HepG2 (cell line): ENCODE data around the gene ESRRG. TPM values are rescaled to one million over a fixed set of nuclear protein-coding genes. Genes with fewer than 3 reads are reported as not detected.

ENCODE experiments used
- ATAC-seq: fragments of 200-7000 bp; cut with Tn5 transposase; 3 replicates; pipeline ENCODE4 v1.9.1; 2020; ENCODE audit warnings: mild to moderate bottlenecking, moderate library complexity
- BruUV-seq: library from RNA; stranded (reverse); fragments of 400-500 nt; replicated peaks from 2 replicates; lab custom pipeline; 2021; lab: Mats Ljungman, UMichigan
- CTCF ChIA-PET: fragments of 300-600 bp; formaldehyde crosslinking; extraction: SDS; loops from one replicate; lab custom pipeline; 2021; ENCODE audit warnings: low total read pairs, inconsistent platforms, low intra/inter-chr PET ratio; lab: Yijun Ruan, JAX
- POLR2A ChIA-PET: fragments of 350-600 bp; sonication (Branson Sonifier 250); formaldehyde crosslinking; loops from one replicate; lab custom pipeline; 2020; ENCODE audit warnings: antibody characterized with exemption, inconsistent platforms; lab: Yijun Ruan, JAX
- DNase-seq: peaks from one replicate; pipeline ENCODE4 v3.0.0-alpha.2; 2015; ENCODE audit warnings: low spot score
- FAIRE-seq: peaks from 3 replicates; lab custom pipeline; 2011; peaks lifted over from hg19 to GRCh38; lab: Jason Lieb, UNC
- H2AFZ ChIP-seq: one replicate; pipeline ENCODE4 v1.6.1; 2011; ENCODE audit warnings: low read length, inconsistent platforms
- H3K27ac ChIP-seq: fragments of 300-600 bp; 3 replicates; pipeline ENCODE4 v1.8.0; 2011; ENCODE audit warnings: mixed run types, mild to moderate bottlenecking, mixed read lengths, low read length, inconsistent platforms; ENCODE audit not compliant: insufficient read depth; ENCODE audit errors: extremely low read length
- H3K27me3 ChIP-seq, 2 experiments: fragments of 200-600 bp in 1 of 2; 2 replicates in 1 of 2; 3 replicates in 1 of 2; pipeline versions ENCODE4 v1.6.0 to v1.8.0; 2011; ENCODE audit warnings: low read length in 2 of 2, mild to moderate bottlenecking in 2 of 2, moderate library complexity in 2 of 2, inconsistent platforms in 1 of 2; ENCODE audit not compliant: insufficient read depth in 2 of 2, control insufficient read depth in 1 of 2
- H3K36me3 ChIP-seq, 2 experiments: fragments of 200-600 bp in 1 of 2; replicated peaks in 1 of 2; 2 replicates in 1 of 2; 3 replicates in 1 of 2; pipeline versions ENCODE4 v1.5.1 to v1.8.0; 2011; ENCODE audit warnings: low read length in 2 of 2, inconsistent platforms in 1 of 2; ENCODE audit not compliant: insufficient read depth in 2 of 2, control insufficient read depth in 1 of 2
- H3K4me1 ChIP-seq: 2 replicates; pipeline ENCODE4 v1.5.1; 2012; ENCODE audit warnings: low read length, inconsistent platforms; ENCODE audit not compliant: insufficient read depth
- H3K4me2 ChIP-seq: 2 replicates; pipeline ENCODE4 v1.6.0; 2011; ENCODE audit warnings: low read depth, low read length, inconsistent platforms
- H3K4me3 ChIP-seq, 3 experiments: fragments of 200-600 bp in 1 of 3; sonication (generic), shearing (Covaris generic) in 1 of 3; replicated peaks in 1 of 3; 2 replicates each; pipeline ENCODE4 v1.5.1; 2011 to 2016; ENCODE audit warnings: low read length in 3 of 3, inconsistent platforms in 2 of 3, low read depth in 2 of 3, mild to moderate bottlenecking in 2 of 3, control low read depth in 1 of 3, mixed read lengths in 1 of 3; ENCODE audit not compliant: insufficient read depth in 1 of 3
- H3K79me2 ChIP-seq: one replicate; pipeline ENCODE4 v1.6.1; 2011; ENCODE audit warnings: low read length, inconsistent platforms; ENCODE audit not compliant: insufficient read depth
- H3K9ac ChIP-seq: 2 replicates; pipeline ENCODE4 v1.6.0; 2011; ENCODE audit warnings: mild to moderate bottlenecking, low read depth, low read length, inconsistent platforms; ENCODE audit not compliant: insufficient read depth
- H3K9me3 ChIP-seq: 2 replicates; pipeline ENCODE4 v1.5.1; 2012; ENCODE audit warnings: mild to moderate bottlenecking, low read length
- H4K20me1 ChIP-seq: 2 replicates; pipeline ENCODE4 v1.6.0; 2011; ENCODE audit warnings: inconsistent platforms, mild to moderate bottlenecking, low read length, moderate library complexity; ENCODE audit not compliant: insufficient read depth
- CBX5 ChIP-seq: sonication (generic); formaldehyde crosslinking; IDR thresholded peaks from 2 replicates; pipeline ENCODE4 v1.4.0; 2020; ENCODE audit warnings: missing genetic modification reagents, borderline replicate concordance
- PRMT3 ChIP-seq: sonication (generic); formaldehyde crosslinking; IDR thresholded peaks from 2 replicates; pipeline ENCODE4 v1.8.1; 2022; ENCODE audit warnings: low read depth, mild to moderate bottlenecking, moderate library complexity, missing genetic modification reagents, borderline replicate concordance
- ZNF615 ChIP-seq: sonication (generic); formaldehyde crosslinking; IDR thresholded peaks from 2 replicates; pipeline ENCODE4 v1.5.0; 2020; ENCODE audit warnings: mild to moderate bottlenecking, missing genetic modification reagents, borderline replicate concordance
- WGBS: methylation state at CpG from one replicate; pipeline ENCODE4 v1.1.6; 2017; ENCODE audit warnings: low lambda C conversion rate; 5-methylcytosine and 5-hydroxymethylcytosine counted together
- in situ Hi-C: cut with HindIII; loops from 2 replicates; pipeline ENCODE4 v1.10.0; 2017; ENCODE audit warnings: low pct_unique_long_range_greater_than_20kb; ENCODE audit not compliant: extremely low pct_ligation_motif_present
- intact Hi-C: fragments of 100-400 bp; cut with micrococcal nuclease; formaldehyde crosslinking; loops from one replicate; pipeline ENCODE4 v1.10.0; 2022; ENCODE audit not compliant: unreplicated experiment
- polyA plus RNA-seq, 8 experiments: library from polyadenylated mRNA; depleted of rRNA in 3 of 8; stranded (reverse) in 7 of 8; unstranded in 1 of 8; fragments of >200 nt; fragmentation: Illumina TruSeq in 4 of 8; extraction: Trizol in 4 of 8; gene quantifications; 2 replicates each; pipeline versions ENCODE4 v1.2.1 to v1.2.3, GENCODE V29; 2011 to 2016; ENCODE audit warnings: low read depth in 4 of 8, missing spikeins in 1 of 8, mixed read lengths in 1 of 8; ENCODE audit not compliant: insufficient read depth in 1 of 8
- total RNA-seq, 5 experiments: library from RNA; depleted of rRNA; stranded (reverse); fragments of >200 nt; fragmentation: Illumina TruSeq; extraction: Trizol; gene quantifications; 2 replicates each; pipeline ENCODE4 v1.2.3, GENCODE V29; 2016; ENCODE audit warnings: low read depth in 1 of 5
- TF ChIP-seq, protein P1 (sequence below): sonication (generic); formaldehyde crosslinking; IDR thresholded peaks from 2 replicates; pipeline ENCODE4; 2020; ENCODE audit warnings: missing genetic modification reagents, mild to moderate bottlenecking, borderline replicate concordance
- TF ChIP-seq, protein P2 (sequence below): sonication (generic); formaldehyde crosslinking; IDR thresholded peaks from 2 replicates; pipeline ENCODE4 v1.4.0; 2020; ENCODE audit warnings: low read depth, missing genetic modification reagents
- TF ChIP-seq, protein P3 (sequence below), 2 experiments: IDR thresholded peaks; 2 replicates each; pipeline ENCODE4 v1.6.1; 2011 to 2012; ENCODE audit warnings: low read length in 2 of 2, borderline replicate concordance in 1 of 2, low read depth in 1 of 2, mild to moderate bottlenecking in 1 of 2, moderate library complexity in 1 of 2

ESRRG gene
- total and polyA plus RNA-seq, 2 of the 13 experiments (the other 11 are each of a cell fraction or from before 2014, with no cell fraction given) = not detected

DNA sequence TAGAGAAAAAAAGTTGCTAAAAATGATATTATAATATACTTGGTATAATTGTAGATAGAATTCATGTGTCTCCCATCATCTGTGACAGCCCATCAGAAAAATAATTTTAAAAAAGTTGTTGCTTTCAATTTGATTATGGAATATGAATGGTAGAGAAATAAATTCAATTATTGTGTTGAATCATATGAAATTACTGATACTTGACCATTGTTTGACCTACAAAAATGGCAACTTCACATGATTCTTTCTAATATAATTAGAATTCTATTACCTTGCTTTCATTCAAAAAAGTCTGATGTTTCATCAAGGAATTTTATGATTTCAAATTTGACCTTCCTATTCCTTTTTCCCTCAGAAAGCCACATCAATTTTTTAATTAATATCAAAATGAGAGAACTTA, 11.5 kb downstream of the ESRRG start (continued):
- TF ChIP-seq, protein P1, sequence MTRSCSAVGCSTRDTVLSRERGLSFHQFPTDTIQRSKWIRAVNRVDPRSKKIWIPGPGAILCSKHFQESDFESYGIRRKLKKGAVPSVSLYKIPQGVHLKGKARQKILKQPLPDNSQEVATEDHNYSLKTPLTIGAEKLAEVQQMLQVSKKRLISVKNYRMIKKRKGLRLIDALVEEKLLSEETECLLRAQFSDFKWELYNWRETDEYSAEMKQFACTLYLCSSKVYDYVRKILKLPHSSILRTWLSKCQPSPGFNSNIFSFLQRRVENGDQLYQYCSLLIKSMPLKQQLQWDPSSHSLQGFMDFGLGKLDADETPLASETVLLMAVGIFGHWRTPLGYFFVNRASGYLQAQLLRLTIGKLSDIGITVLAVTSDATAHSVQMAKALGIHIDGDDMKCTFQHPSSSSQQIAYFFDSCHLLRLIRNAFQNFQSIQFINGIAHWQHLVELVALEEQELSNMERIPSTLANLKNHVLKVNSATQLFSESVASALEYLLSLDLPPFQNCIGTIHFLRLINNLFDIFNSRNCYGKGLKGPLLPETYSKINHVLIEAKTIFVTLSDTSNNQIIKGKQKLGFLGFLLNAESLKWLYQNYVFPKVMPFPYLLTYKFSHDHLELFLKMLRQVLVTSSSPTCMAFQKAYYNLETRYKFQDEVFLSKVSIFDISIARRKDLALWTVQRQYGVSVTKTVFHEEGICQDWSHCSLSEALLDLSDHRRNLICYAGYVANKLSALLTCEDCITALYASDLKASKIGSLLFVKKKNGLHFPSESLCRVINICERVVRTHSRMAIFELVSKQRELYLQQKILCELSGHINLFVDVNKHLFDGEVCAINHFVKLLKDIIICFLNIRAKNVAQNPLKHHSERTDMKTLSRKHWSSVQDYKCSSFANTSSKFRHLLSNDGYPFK = no peak
- TF ChIP-seq PRMT3 (CRISPR knock-in tag) (no peak), ZNF615 (CRISPR knock-in tag) (no peak)

DNA sequence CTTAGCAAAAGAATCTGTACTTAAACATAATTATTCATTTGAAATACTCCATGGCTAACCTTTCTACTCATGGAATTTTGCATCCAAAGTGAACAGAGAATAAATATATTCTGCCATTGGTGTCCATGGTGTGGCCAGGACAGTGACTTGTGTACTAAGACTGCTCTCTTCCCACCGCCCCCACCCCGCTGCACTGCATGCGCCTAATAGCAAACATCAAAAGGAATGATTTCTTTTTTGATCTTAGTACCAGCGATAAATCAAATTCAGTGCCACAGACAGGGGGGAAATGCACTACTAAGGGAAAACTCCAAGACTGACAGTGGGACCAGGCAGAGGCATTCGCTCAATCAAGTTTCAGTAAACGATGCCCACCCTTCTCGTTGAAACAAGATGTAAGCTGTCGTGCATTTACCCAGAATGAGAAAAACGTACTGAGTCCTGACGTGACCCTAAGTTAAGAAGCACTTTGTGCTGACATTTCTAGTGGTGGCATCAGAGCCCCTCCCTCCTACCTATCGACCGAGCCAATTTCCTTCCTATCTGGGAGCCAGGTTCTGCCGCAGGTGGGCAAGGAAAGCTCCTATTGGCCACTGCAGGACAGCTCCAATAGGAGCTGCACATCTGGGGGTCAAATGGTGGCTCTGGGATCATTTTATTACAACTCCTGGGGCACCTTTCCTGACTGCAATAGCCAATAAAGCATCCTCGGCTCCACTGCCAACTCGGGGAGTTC, 12.5 kb downstream of the ESRRG start:
- Histone ChIP-seq H2AFZ (no peak overlapping the region), H3K4me2 (no peak overlapping the region), H3K4me3 (no peak overlapping the region), H3K9me3 (no peaks in the 10 kb centered on the region), H3K79me2 (no peaks in the 10 kb centered on the region), H3K36me3 (no peaks in the 10 kb centered on the region), H4K20me1 (no peaks in the 10 kb centered on the region), H3K9ac (no peak overlapping the region), H3K27ac (no peak overlapping the region), H3K27me3 (no peaks in the 10 kb centered on the region; a peak in 1 of 5 replicates), H3K4me1 (no peaks in the 10 kb centered on the region)
- CTCF ChIA-PET = no interaction called here
- POLR2A ChIA-PET = no interaction called here
- 21% methylated on average over 12 of the region's 15 CpGs for WGBS
- in situ Hi-C loops = no loop called here
- DNase-seq (no peak), ATAC-seq (no peak), FAIRE-seq (no peak)
- intact Hi-C loops = loop anchor here (5.0 kb wide), 1 partner anchor 162 kb away; no protein-coding TSS in a partner anchor
- no TSS peak for BruUV-seq
- TF ChIP-seq, protein P2, sequence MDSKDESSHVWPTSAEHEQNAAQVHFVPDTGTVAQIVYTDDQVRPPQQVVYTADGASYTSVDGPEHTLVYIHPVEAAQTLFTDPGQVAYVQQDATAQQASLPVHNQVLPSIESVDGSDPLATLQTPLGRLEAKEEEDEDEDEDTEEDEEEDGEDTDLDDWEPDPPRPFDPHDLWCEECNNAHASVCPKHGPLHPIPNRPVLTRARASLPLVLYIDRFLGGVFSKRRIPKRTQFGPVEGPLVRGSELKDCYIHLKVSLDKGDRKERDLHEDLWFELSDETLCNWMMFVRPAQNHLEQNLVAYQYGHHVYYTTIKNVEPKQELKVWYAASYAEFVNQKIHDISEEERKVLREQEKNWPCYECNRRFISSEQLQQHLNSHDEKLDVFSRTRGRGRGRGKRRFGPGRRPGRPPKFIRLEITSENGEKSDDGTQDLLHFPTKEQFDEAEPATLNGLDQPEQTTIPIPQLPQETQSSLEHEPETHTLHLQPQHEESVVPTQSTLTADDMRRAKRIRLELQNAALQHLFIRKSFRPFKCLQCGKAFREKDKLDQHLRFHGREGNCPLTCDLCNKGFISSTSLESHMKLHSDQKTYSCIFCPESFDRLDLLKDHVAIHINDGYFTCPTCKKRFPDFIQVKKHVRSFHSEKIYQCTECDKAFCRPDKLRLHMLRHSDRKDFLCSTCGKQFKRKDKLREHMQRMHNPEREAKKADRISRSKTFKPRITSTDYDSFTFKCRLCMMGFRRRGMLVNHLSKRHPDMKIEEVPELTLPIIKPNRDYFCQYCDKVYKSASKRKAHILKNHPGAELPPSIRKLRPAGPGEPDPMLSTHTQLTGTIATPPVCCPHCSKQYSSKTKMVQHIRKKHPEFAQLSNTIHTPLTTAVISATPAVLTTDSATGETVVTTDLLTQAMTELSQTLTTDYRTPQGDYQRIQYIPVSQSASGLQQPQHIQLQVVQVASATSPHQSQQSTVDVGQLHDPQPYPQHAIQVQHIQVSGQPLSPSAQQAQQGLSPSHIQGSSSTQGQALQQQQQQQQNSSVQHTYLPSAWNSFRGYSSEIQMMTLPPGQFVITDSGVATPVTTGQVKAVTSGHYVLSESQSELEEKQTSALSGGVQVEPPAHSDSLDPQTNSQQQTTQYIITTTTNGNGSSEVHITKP (CRISPR knock-in tag) = no peak
- no peak for TF ChIP-seq CBX5 (CRISPR knock-in tag)
- TF ChIP-seq, protein P3, sequence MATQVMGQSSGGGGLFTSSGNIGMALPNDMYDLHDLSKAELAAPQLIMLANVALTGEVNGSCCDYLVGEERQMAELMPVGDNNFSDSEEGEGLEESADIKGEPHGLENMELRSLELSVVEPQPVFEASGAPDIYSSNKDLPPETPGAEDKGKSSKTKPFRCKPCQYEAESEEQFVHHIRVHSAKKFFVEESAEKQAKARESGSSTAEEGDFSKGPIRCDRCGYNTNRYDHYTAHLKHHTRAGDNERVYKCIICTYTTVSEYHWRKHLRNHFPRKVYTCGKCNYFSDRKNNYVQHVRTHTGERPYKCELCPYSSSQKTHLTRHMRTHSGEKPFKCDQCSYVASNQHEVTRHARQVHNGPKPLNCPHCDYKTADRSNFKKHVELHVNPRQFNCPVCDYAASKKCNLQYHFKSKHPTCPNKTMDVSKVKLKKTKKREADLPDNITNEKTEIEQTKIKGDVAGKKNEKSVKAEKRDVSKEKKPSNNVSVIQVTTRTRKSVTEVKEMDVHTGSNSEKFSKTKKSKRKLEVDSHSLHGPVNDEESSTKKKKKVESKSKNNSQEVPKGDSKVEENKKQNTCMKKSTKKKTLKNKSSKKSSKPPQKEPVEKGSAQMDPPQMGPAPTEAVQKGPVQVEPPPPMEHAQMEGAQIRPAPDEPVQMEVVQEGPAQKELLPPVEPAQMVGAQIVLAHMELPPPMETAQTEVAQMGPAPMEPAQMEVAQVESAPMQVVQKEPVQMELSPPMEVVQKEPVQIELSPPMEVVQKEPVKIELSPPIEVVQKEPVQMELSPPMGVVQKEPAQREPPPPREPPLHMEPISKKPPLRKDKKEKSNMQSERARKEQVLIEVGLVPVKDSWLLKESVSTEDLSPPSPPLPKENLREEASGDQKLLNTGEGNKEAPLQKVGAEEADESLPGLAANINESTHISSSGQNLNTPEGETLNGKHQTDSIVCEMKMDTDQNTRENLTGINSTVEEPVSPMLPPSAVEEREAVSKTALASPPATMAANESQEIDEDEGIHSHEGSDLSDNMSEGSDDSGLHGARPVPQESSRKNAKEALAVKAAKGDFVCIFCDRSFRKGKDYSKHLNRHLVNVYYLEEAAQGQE (IDR thresholded peaks at IDR 0.05; ENCODE audit: borderline replicate concordance in 1 of 2, low read depth in 1 of 2, low read length in 2 of 2) = no peak
